GM18519 (cell line): ENCODE results near the gene E2F2.

Experiments used
- ATAC-seq: cut with Tn5 transposase; IDR thresholded peaks from one replicate; pipeline ENCODE4 v1.9.1; 2021; ENCODE audit warnings: mild to moderate bottlenecking, moderate library complexity; ENCODE audit not compliant: unreplicated experiment, low FRiP score

E2F2 gene

GRCh38 chr1:23469372-23469982 is 61.6 kb downstream of the E2F2 start:
- ATAC-seq, result no peak

GRCh38 chr1:23466423-23466989 is 64.5 kb downstream of the E2F2 start:
- no peak for ATAC-seq

- ATAC-seq, result no peak
These were observed 67.7 kb downstream of the E2F2 start for GRCh38 chr1:23463286-23463685.

- ATAC-seq, result no peak
These were observed 68.3 kb downstream of the E2F2 start for GRCh38 chr1:23462766-23463165.

GRCh38 chr1:23461050-23461449 is 70.0 kb downstream of the E2F2 start:
- ATAC-seq, result no peak

GRCh38 chr1:23460519-23460918 is 70.5 kb downstream of the E2F2 start:
- no peak for ATAC-seq

GRCh38 chr1:23459338-23459757 is 71.7 kb downstream of the E2F2 start:
- no peak for ATAC-seq
